ENCODE data around the gene CD3D. TPM values are rescaled to one million over a fixed set of nuclear protein-coding genes. Genes with fewer than 3 reads are reported as not detected.
A peak's percentile ranks its signal among the peaks of the same experiment; 100 is the strongest.

CD3D gene
- total and polyA plus RNA-seq, 2 donors (not counting 1 experiment from before 2014, with no cell fraction given), result 0.79 to 1.7 TPM

DNA sequence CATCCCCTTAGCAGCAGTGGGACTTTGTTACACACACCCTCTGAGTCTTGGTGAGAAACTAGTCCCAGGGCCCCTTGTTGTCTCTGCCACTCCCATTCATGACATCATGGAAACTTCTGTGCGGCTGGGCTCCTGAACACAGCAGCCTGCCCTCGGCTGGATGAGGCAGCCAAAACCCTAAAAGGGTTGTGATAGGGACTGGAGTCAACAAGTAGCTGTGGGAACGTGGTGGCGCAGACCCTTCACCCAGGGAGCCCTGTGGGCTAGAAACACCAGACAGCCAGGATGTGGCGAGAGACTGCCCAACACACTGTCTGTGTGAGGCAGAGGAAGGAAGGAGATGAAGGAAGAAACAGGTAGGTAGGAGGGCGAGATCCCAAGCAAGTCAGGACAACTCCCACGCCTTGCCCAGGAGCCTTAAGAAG is 3.9 kb downstream of the CD3D start:
- peaks cover 12% of the 10 kb centered on the region for H3K4me1 Mint-ChIP-seq
- Histone ChIP-seq H3K4me3 (ENCODE audit: control extremely low read depth in 1 of 5, extremely low read depth in 1 of 5, insufficient read depth in 1 of 5, low read depth in 2 of 5, low read length in 4 of 5) (no peak overlapping the region), H3K36me3 (replicated peaks in 1 of 2; ENCODE audit: control extremely low read depth in 1 of 2, control insufficient read depth in 1 of 2, extremely low read depth in 1 of 2, insufficient read depth in 2 of 2, low read length in 1 of 2) (no peaks in the 10 kb centered on the region), H3K9me3 (ENCODE audit: control extremely low read depth in 1 of 3, control insufficient read depth in 2 of 3, insufficient read depth in 1 of 3, low read length in 2 of 3) (no peaks in the 10 kb centered on the region), H3K27me3 (replicated peaks in 1 of 4; ENCODE audit: control extremely low read depth in 1 of 4, control insufficient read depth in 3 of 4, insufficient read depth in 4 of 4, low read length in 3 of 4) (no peaks in the 10 kb centered on the region), H3K27ac (ENCODE audit: low read length in 2 of 2) (peak overlapping the region in 1 of 2 donors; percentile 39), H3K4me1 (ENCODE audit: control insufficient read depth in 2 of 2, insufficient read depth in 2 of 2, low read length in 2 of 2) (peaks cover 9 to 11% of the 10 kb centered on the region in 2 donors), H3K4me2 (replicated peaks; ENCODE audit: low read depth, low read length, poor library complexity, severe bottlenecking) (peak overlapping the region; percentile 42), H4K20me1 (ENCODE audit: control insufficient read depth, insufficient read depth, low read length, poor library complexity, severe bottlenecking) (no peaks in the 10 kb centered on the region), H2AFZ (ENCODE audit: insufficient read depth, low read depth, low read length, poor library complexity, severe bottlenecking) (peak overlapping the region; percentile 26), H3K9ac (ENCODE audit: low read length) (no peak overlapping the region), H3K79me2 (ENCODE audit: control insufficient read depth, insufficient read depth, low read length) (no peaks in the 10 kb centered on the region)
- 44% methylated on average over 7 of the region's 7 CpGs for WGBS (ENCODE audit: insufficient coverage)
- TF ChIP-seq, protein P1, sequence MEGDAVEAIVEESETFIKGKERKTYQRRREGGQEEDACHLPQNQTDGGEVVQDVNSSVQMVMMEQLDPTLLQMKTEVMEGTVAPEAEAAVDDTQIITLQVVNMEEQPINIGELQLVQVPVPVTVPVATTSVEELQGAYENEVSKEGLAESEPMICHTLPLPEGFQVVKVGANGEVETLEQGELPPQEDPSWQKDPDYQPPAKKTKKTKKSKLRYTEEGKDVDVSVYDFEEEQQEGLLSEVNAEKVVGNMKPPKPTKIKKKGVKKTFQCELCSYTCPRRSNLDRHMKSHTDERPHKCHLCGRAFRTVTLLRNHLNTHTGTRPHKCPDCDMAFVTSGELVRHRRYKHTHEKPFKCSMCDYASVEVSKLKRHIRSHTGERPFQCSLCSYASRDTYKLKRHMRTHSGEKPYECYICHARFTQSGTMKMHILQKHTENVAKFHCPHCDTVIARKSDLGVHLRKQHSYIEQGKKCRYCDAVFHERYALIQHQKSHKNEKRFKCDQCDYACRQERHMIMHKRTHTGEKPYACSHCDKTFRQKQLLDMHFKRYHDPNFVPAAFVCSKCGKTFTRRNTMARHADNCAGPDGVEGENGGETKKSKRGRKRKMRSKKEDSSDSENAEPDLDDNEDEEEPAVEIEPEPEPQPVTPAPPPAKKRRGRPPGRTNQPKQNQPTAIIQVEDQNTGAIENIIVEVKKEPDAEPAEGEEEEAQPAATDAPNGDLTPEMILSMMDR (IDR thresholded peaks at IDR 0.05), result no peak
- TF ChIP-seq EZH2 (IDR thresholded peaks at IDR 0.05; ENCODE audit: borderline replicate concordance, insufficient read depth, low read depth, low read length, poor library complexity, severe bottlenecking), result no peak
- no peaks in the 10 kb centered on the region for H3K9me3 Mint-ChIP-seq (ENCODE audit: insufficient read depth)
- H3K27me3 Mint-ChIP-seq, result no peaks in the 10 kb centered on the region
- intact Hi-C loops (cut with micrococcal nuclease), result no loop called here
- H3K27ac Mint-ChIP-seq, result peak overlapping the region; percentile 81
- ChIA-PET POLR2A (no interaction called here), CTCF (interaction anchor here (0.6 kb wide), 2 partner anchors 10 to 140 kb away, joined by 3 to 6 read pairs; no protein-coding TSS in a partner anchor)
- peak overlapping the region; percentile 36 for H3K4me3 Mint-ChIP-seq
- DNase-seq (peak; percentile 33), ATAC-seq (ENCODE audit: low read depth) (peak; percentile 49)

DNA sequence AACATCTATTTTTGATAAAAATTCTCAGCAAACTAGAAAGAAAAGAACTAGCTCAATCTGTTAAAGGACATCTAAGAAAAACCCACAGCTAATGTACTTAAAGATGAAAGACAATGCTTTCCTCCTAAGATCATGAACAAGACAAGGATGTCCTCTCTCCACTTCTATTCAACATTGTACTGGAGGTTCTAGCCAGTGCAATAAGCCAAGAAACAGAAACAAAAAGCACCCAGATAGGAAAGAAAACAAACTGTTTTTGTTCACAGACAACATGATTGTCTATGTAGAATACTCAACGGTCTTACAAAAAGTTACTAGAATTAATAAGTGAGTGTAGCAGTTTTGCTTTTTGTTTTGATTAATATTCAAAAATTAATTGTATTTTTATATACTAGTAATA is 7.8 kb downstream of the CD3D start:
- H3K27me3 ChIP-seq (replicated peaks in 1 of 4; ENCODE audit: control extremely low read depth in 1 of 4, control insufficient read depth in 3 of 4, insufficient read depth in 4 of 4, low read length in 3 of 4), result no peaks in the 10 kb centered on the region
- Mint-ChIP-seq H3K4me1 (peaks cover 12% of the 10 kb centered on the region), H3K27ac (no peak overlapping the region), H3K9me3 (ENCODE audit: insufficient read depth) (no peaks in the 10 kb centered on the region), H3K27me3 (no peaks in the 10 kb centered on the region), H3K4me3 (no peak overlapping the region)
- no peaks in the 10 kb centered on the region for H3K36me3 ChIP-seq (replicated peaks in 1 of 2; ENCODE audit: control extremely low read depth in 1 of 2, control insufficient read depth in 1 of 2, extremely low read depth in 1 of 2, insufficient read depth in 2 of 2, low read length in 1 of 2)
- ATAC-seq (ENCODE audit: low read depth) (no peak), DNase-seq (no peak)
- no peaks in the 10 kb centered on the region for H3K9me3 ChIP-seq (ENCODE audit: control extremely low read depth in 1 of 3, control insufficient read depth in 2 of 3, insufficient read depth in 1 of 3, low read length in 2 of 3)
- no peak overlapping the region for H3K4me3 ChIP-seq (ENCODE audit: control extremely low read depth in 1 of 5, extremely low read depth in 1 of 5, insufficient read depth in 1 of 5, low read depth in 2 of 5, low read length in 4 of 5)
- no CpG with 5 or more reads among the region's 1 CpG for WGBS (ENCODE audit: insufficient coverage)
- H4K20me1 ChIP-seq (ENCODE audit: control insufficient read depth, insufficient read depth, low read length, poor library complexity, severe bottlenecking), result no peaks in the 10 kb centered on the region
- no peak overlapping the region for H3K27ac ChIP-seq (ENCODE audit: low read length in 2 of 2)
- peaks cover 9 to 11% of the 10 kb centered on the region in 2 donors for H3K4me1 ChIP-seq (ENCODE audit: control insufficient read depth in 2 of 2, insufficient read depth in 2 of 2, low read length in 2 of 2)
- H3K79me2 ChIP-seq (ENCODE audit: control insufficient read depth, insufficient read depth, low read length), result no peaks in the 10 kb centered on the region
- H3K9ac ChIP-seq (ENCODE audit: low read length), result no peak overlapping the region
- TF ChIP-seq, protein P1 (IDR thresholded peaks at IDR 0.05), result no peak
- no peak for TF ChIP-seq EZH2 (IDR thresholded peaks at IDR 0.05; ENCODE audit: borderline replicate concordance, insufficient read depth, low read depth, low read length, poor library complexity, severe bottlenecking)
- H2AFZ ChIP-seq (ENCODE audit: insufficient read depth, low read depth, low read length, poor library complexity, severe bottlenecking), result no peak overlapping the region
- H3K4me2 ChIP-seq (replicated peaks; ENCODE audit: low read depth, low read length, poor library complexity, severe bottlenecking), result no peak overlapping the region
- ChIA-PET CTCF (no interaction called here), POLR2A (interaction anchor here (0.6 to 0.7 kb wide), 2 partner anchors 942 to 1140 kb away, joined by 5 to 7 read pairs; no protein-coding TSS in a partner anchor)
- intact Hi-C loops (cut with micrococcal nuclease), result no loop called here

Measured in B cell (primary cell).